Ureter (tissue), 1 donor: ENCODE measurements around the gene B4GALT1. TPM values are rescaled to one million over a fixed set of nuclear protein-coding genes. Genes with fewer than 3 reads are reported as not detected.

ENCODE experiments used
- DNase-seq: peaks from one replicate; pipeline ENCODE4 v3.0.0-alpha.2; 2020; ENCODE audit warnings: low spot score
- total RNA-seq: library from RNA; stranded (reverse); gene quantifications from one replicate; pipeline ENCODE4 v1.2.4, GENCODE V29; 2023
- donor health status: DM: yes; HTN: yes; CAD: no.

The B4GALT1 gene
- total RNA-seq, 1 donor from 2014 or later, result 107 TPM

GRCh38 chr9:33140401-33141360 lies 26.5 kb downstream of the B4GALT1 start:
- DNase-seq, result no peak

- peak; percentile 76 for DNase-seq
Observed at GRCh38 chr9:33139421-33140228, 27.5 kb downstream of the B4GALT1 start.

- no peak for DNase-seq
Observed at GRCh38 chr9:33138768-33139167, 28.4 kb downstream of the B4GALT1 start.

GRCh38 chr9:33137781-33138264 lies 29.3 kb downstream of the B4GALT1 start:
- no peak for DNase-seq

GRCh38 chr9:33136721-33137670 lies 30.1 kb downstream of the B4GALT1 start:
- DNase-seq, result peak; percentile 68

GRCh38 chr9:33135470-33135958 lies 31.6 kb downstream of the B4GALT1 start:
- DNase-seq, result no peak

GRCh38 chr9:33135031-33135461 lies 32.1 kb downstream of the B4GALT1 start:
- DNase-seq, result no peak

- no peak for DNase-seq
Observed at GRCh38 chr9:33133186-33133585, 34.0 kb downstream of the B4GALT1 start.

- no peak for DNase-seq
Observed at GRCh38 chr9:33131790-33132772, 35.1 kb downstream of the B4GALT1 start.

- DNase-seq, result no peak
Observed at GRCh38 chr9:33130961-33131789, 36.0 kb downstream of the B4GALT1 start.

- peak; percentile 68 for DNase-seq
Observed at GRCh38 chr9:33129886-33130881, 37.0 kb downstream of the B4GALT1 start.

- no peak for DNase-seq
Observed at GRCh38 chr9:33129251-33129885, 37.8 kb downstream of the B4GALT1 start.

GRCh38 chr9:33128570-33128969 lies 38.6 kb downstream of the B4GALT1 start:
- no peak for DNase-seq

- no peak for DNase-seq
Observed at GRCh38 chr9:33127881-33128280, 39.3 kb downstream of the B4GALT1 start.

- no peak for DNase-seq
Observed at GRCh38 chr9:33125871-33126823, 41.0 kb downstream of the B4GALT1 start.

GRCh38 chr9:33125461-33125860 lies 41.7 kb downstream of the B4GALT1 start:
- DNase-seq, result no peak
